GM21528 (cell line): Measurements from ENCODE around the gene PALM3.
"Not testable (repeated sequence)": the region's sequence is repeated elsewhere in the genome, so short reads cannot be mapped to it uniquely, and the experiment has no call there.

Experiments
- ATAC-seq: cut with Tn5 transposase; IDR thresholded peaks from one replicate; pipeline ENCODE4 v1.9.1; 2021; ENCODE audit warnings: mild to moderate bottlenecking, moderate library complexity; ENCODE audit not compliant: unreplicated experiment, low FRiP score

The PALM3 gene

DNA sequence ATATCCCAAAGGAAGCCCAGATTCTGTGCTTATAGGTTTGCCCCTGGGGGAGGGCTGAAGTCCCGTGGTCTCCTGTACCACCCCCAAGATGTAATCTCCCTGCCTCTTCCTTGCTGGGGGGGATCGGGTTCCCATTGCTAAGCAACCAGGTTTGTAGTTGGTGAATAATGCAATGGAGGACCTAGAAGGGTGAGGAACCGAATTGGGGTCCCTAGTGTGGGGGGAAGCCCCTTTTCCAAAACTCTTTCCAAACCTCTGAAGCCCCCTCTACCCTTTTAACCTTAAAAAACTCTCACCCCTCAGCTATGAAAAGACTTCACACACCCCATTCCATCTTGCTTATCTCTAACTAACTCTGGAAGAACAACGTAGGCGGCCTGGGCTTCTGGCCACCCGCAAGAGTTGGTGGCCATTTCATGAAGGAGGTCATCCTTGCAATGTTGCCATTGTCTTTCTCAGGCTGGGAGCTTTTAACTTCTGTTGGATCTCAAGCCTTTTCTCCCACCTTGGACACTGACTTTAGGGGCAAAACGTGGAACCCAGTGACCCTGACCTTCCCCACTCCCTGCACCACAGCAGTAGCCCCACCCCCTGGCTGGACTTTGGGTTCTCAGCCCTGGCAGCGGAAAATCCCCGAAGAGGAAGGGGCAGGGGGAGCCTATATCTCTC is 661 bp downstream of the PALM3 start:
- ATAC-seq, result no peak

DNA sequence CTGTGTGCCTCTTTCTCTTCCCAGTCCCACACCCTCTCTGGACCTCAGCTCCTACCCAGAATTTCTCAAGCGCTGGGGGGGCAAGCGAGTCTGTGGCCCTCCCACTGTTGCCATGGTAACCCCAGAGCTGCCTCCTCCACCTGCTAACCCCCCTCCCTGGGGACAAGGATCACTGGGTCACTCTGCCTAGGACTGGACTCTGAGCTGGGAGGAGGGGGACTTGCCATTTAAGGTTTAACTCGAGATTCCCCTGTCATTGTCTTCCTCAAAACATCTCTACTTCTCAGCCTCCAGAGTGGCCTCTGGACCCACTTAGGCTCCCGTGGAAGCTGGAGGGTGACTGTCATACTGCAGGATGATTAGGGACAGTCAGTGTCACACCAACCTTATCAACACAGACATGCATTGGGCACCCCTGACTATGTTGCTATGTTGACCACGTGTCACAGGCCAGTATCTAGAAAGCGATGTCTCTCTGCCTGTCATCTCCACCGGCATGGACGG is 2.2 kb downstream of the PALM3 start:
- no peak for ATAC-seq

DNA sequence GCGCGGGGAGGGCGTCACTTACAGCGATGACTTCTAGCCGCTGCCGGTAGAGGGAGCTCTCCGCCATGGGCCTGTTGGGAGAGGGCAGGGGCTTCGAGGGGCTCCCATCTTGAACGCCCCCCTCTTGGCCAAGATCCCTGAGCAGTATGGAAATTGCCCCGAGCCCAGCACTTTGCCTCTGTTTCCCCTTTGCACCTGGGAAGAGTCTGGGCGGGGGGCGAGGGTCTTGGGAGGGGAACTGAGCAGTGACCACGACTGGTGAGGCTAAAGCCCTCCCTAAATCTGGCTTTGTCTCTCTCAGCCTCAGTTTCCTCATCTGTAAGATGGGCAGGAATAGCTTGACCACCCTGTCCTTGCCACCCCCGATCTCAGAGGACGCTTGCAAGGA is 2.8 kb downstream of the PALM3 start:
- no peak for ATAC-seq

DNA sequence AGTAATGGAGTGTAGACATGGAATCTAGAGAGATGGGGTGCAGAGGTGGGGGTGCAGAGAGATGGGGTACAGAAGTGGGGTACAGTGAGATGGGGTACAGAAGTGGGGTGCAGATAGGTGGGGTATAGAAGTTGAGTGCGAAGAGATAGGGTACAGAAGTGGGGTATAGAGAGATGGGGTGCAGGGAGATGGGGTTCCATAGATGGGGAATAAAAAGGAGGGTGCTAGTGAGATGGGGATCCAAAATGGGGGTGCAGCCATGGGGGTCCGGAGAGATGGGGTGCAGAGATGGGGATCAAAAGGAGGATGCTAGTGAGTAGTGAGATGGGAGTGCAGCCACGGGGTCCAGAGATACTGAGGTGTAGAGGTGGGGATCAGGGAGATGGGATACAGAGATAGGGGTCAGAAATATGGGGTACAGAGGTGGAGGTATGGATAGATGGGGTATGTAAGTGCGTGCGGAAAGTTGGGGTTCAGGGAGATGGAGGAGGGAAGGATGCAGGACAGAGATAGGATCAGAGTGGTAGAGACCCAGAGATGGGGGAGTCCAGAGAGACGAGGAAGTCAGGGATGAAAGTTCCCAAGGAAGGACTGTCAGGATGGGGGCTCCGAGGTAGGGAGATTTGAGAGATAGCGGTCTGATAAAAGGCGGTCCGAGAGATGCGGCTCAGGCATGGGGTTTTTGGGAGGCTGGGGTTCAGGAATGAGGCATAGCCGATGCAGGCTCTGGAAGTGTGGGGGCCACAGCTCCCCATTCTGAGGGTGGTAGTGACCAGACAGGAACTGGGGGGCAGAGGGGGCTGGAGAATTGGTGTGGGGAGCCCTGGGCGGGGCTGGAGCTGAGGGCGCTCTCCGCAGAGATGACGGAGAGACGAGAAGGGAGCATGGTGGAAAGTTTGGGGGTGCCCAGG is 3.4 kb downstream of the PALM3 start:
- ATAC-seq, result no peak

DNA sequence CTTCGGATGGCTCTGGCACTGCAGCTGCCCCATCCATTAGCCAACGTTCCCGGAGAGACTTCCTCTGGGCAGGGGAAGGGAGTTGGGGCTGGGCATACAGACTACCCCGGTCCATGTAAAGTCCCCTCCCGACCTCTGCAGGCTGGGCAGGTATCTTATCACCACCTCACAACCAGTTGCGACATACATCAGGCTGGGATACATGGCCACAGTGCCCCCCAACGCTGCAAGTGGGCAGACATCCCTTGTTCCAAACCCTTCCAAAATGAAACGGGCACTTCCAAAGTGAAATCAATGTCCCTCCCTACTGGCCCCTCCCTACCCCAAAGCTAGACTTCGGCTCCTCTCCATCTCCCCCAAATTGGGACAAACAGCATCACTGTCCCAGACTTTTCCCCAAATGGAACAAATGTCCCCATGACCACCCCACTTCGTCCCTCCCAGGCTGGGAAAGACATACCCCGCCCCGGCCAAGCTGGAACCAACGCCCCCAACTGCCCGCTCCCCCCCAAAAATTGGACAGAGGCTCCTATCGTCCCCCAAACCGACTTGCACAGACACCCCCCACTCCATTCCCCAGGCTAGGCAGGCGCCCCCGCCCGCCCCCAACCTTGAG is 5.0 kb downstream of the PALM3 start:
- ATAC-seq, result no peak

DNA sequence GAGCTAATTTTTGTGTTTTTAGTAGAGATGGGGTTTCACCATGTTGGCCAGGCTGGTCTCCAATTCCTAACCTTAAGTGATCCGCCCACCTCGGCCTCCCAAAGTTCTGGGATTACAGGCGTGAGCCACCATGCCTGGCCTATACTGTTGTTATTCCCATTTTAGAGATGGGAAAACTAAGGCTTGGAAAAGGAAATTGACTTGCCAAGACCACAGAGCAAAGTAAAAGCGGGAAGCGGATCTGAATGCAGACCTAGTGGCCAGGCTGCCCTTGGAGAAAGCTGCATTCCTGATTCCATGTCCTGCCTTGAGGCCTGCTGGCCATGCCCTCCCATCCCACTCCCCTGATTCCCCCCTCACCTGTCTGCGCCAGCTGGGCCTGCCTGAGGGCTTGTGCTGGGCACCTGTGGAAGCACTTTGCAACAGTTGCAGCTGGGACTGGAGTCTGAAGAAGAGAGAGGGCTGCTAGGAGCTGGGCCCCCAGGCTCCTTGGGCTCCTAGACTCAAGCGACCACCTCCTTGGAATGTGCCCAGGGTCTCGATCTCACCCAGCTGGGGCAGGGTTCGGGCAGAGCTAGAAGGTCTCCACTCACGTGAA is 5.7 kb downstream of the PALM3 start:
- ATAC-seq, result no peak

DNA sequence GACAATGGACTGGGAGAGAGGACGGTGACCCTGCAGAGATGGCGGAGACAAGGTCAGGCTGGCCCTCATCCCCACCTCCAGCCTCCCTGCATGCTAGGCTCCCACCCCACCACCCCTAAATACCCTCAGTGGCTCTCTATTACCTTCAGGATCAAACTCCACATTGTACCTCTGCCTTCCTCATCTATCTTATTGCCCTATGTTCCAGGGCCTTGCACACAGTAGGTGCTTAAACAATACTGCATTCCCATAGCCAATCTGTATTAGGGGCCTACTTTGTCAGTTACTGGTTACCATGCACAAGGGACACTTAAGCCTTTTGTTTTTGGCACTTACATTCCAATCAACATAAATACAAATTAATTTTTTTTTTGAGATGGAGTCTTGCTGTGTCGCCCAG is 6.5 kb downstream of the PALM3 start:
- ATAC-seq, result no peak

DNA sequence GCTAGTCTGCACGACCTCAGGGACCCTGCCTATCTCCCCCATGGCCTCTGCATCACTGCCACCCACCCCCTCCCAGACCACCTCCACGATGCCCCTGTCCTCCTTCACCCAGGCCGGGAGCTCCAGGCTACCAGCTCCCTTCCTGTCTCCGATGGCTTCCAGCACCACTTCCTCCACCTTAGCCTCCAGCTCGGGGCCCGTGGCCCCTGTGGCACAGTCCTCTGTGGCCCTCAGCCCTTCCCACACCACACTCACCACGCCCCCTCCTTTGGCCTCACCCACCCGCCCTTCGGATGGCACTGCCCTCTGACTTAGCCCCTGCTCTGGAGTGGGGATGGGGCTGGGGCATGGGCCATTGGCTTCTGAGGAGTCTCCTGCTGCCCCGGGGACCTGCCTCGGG is 7.2 kb downstream of the PALM3 start:
- no peak for ATAC-seq

DNA sequence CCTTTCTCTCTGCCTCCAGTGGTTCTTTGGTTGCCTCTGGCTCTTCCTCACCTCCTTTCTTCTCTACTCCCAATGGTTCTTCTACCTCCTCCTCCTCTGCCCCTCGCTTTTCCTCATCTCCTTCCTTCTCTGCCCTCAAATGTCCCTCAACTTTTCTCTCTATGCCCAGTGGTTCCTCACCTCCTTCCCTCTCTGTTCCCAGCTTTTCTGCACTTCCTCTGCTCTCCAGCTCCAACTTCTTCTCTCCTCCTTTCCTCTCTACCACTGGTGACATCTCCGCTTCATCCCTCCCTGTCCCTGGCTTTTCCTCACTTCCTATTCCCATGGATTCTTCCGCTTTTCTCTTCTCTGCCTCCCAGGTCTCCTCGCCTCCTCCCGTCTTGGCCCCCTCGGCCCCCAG is 7.8 kb downstream of the PALM3 start:
- no peak for ATAC-seq

DNA sequence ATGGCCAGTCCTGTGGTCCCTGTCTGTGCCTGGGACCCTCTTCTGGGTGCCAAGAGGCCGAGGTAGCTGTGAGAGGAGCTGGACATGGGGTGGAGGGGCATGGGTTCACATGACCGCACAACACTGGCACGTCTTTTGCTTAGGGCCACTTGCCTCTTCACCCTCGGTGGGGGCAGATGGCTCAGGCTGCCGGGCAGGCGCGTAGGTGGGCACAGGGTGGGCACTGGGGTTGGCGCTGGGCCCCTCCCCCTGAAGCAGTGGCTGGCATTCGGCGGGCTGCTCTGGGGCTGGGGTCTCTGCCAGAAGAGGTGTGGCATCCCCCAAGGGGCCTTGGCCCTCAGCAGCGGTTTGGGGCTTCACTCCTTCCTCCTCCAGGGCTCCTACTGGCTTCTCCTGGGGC is 8.4 kb downstream of the PALM3 start:
- ATAC-seq, result no peak

DNA sequence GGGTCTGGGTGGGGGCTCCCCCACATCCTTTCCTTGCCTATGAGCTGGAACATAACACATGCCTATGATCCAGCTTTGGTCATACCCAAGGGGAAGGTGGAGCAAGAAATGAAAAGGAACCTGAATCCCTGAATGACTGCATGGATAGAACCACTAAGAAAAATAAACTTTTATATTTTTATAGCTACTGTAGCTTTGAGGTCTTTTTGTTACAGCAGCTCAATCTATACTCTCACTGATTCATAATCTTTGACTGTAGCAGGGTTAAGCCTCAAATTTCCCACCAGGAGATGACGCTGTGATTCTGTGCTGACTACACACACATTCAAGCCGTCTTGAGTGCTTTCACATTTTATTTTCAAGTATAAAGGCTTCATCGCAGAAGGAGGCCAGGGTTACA is 8.8 kb downstream of the PALM3 start:
- no peak for ATAC-seq

DNA sequence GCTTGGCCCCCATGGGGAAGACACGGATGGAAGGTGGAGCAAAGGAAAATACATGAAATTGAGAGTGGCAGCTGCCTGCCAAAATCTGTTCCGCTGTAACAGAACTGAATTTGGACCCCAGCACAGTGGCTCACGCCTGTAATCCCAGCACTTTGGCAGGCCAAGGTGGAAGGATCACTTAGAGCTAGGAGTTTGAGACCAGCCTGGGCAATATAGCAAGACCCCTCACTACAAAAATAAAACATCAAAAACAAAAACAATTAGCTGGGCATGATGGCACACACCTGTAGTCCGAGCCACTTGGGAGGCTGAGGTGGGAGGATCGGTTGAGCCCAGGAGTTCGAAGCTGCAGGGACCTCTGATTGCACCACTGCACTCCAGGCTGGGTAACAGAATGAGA is 9.4 kb downstream of the PALM3 start:
- ATAC-seq, result no peak

DNA sequence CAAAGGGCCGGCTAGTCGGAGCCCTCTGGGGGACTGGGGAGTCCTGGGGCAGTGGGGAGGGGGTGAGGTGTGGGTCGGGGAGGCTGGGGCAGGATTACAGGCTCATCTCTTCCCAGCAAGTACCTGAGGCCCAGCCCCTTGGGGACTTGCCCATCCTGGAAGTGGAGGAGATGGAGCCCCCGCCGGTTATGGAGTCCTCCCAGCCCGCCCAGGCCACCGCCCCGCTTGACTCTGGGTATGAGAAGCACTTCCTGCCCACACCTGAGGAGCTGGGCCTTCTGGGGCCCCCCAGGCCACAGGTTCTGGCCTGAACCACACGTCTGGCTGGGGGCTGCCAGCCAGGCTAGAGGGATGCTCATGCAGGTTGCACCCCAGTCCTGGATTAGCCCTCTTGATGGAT is 9.9 kb downstream of the PALM3 start:
- ATAC-seq, result no peak

DNA sequence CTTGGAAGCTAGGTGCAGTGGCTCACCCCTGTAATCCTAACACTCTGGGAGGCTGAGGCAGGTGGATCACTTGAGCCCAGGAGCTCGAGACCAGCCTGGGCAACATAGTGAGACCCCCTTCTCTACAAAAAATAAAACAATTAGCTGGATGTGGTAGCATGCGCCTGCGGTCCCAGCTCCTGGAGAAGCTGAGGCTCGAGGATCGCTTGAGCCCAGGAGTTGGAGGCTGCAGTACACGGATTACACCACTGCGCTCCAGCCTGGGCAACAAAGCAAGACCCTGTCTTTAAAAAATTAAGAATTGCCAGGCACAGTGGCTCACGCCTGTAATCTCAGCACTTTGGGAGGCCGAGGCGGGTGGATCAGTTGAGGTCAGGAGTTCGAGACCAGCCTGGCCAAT is 10.9 kb downstream of the PALM3 start:
- ATAC-seq, result not testable (repeated sequence)

DNA sequence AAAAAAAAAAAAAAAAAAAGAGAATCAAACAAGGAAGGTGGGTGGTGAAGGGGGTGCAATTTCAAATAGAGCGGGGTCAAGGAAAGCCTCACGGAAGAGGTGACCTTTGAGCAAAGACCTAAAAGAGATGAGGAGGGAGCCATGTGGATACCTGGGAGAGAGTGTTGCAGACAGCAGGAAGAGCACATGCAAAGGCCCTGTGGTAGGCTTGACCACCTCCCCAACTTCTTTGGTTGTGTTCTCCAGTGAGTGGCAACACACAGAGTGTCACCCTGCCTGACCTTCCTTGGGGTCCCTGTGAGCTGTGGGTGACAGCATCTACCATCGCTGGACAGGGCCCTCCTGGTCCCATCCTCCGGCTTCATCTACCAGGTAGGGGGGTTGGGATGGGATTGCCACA is 11.4 kb downstream of the PALM3 start:
- no peak for ATAC-seq

DNA sequence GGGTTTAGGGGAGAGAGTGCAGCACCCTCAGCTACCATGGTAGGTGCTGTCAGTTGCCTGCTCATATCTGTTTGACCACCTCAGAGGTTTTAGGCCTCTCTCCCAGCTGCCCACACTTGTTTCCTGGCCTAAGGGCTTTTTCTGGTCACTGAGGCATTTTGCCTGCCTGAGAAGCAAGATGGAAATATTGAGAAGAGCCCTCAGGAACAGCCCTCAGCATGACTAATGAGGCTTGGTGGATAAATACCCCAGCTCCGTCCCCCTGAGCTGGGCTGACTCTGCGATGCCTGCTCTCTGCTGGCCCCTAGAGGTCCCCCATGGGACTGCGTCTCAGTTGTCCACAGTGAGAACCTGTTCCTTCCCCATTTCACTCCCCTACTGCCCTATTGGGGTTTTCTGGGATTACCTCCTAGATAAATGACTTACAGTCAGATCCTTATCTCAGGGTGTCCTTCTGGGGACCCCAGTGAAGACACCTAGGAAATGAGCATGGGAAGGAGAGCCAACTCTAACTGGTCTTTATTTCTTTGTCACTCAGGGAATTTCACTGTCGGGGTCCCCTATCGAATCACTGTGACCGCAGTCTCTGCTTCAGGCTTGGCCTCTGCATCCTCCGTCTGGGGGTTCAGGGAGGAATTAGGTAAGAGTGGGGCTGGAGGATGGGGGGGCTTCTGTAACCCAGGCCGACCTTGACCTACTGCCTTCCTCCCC is 13.3 kb downstream of the PALM3 start:
- ATAC-seq, result no peak

DNA sequence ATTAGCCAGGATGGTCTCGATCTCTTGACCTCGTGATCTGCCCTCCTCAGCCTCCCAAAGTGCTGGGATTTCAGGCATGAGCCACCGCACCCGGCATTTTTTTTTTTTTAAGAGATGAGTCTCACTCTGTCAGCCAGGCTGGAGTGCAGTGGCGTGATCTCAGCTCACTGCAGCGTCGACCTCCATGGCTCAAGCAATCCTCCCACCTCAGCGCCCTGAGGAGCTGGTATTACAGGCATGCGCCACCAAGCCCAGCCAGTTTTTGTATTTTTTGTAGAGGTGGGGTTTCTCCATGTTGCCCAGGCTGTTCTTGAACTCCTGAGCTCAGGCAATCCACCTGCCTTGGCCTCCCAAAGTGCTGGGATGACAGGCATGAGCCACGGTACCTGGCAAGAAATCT is 14.0 kb downstream of the PALM3 start:
- not testable (repeated sequence) for ATAC-seq

DNA sequence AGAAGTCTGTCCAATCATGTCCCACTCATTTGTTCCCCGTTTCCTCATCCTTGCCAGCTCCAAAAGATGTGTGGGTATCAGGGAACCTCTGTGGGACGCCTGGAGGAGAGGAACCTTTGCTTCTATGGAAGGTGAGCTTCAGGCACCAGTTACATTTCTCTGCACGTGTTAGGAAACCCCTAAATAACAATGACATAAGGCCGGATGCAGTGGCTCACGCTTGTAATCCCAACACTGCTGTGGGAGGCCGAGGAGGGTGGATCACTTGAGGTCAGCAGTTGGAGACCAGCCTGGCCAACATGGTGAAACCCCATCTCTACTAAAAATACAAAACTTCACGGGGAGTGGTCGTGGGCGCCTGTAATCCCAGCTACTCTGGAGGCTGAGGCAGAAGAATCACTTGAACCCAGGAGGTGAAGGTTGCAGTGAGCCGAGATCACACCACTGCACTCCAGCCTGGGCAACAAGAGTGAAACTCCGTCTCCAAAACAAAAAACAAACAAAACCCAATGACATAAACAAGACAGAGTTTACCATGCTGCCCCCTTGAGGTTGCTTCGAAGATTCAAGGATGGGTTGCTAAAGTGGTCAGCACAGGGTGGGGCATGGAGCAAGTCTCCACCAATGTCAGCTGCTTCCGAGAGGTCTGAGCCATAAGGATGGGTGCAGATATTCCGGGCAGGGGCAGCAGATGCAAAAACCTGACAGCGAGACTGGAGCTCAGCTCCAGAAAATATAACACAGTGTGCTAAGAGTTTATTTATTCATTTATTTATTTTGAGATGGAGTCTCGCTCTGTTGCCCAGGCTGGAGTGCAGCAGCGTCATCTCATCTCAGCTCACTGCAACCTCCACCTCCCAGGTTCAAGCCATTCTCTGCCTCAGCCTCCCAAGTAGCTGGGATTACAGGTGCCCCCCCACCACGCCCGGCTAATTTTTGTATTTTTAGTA is 18.9 kb downstream of the PALM3 start:
- not testable (repeated sequence) for ATAC-seq

DNA sequence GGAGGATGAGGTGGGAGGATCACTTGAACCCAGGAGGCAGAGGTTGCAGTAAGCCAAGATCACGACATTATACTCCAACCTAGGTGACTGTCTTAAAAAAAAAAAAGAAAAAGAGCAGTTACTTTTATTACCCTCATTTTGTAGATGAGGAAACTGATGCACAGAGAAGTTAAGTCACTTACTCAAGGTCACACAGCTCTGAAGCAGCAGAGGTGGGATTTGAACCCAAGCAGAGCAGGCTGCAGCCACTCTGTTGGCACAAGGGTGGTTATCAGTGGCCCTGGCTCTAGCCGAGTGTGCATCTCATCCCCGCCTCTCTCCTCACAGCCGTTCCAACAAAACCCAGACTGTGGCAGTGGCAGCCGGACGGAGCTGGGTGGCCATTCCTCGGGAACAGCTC is 22.7 kb downstream of the PALM3 start:
- no peak for ATAC-seq
